PC-9 (cell line): ENCODE results near the gene HS3ST3B1.

Experiments used
- EZH2 ChIP-seq: fragments of 200-600 bp; sonication (generic); IDR thresholded peaks from 2 replicates; pipeline ENCODE4 v1.8.0; 2017; ENCODE audit warnings: antibody characterized with exemption, low read depth
- TF ChIP-seq, protein P1 (sequence below): fragments of 200-600 bp; sonication (generic); conservative IDR thresholded peaks from 2 replicates; pipeline ENCODE4 v1.6.1; 2017; ENCODE audit warnings: mixed run types, antibody characterized with exemption, mild to moderate bottlenecking, moderate library complexity

DNA sequence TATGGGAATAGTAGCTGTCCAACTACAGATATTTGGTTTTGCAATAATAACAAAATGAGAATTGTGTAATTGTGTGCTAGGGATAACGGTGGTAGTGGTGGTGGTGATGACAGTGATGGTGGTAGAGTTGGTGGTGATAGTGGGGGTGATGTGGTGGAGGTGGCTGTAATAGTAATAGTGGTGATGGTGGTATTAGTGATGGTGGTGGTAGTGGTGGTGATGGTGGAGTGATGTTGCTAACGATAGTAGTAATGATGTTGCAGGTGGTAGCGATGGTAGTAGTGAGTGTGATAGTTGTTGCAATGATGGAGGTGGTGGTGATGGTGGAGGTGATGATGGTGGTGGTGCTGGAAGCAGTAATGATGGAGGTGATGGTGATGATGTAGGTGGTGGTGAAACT, 94.4 kb downstream of the HS3ST3B1 start:
- TF ChIP-seq, protein P1, sequence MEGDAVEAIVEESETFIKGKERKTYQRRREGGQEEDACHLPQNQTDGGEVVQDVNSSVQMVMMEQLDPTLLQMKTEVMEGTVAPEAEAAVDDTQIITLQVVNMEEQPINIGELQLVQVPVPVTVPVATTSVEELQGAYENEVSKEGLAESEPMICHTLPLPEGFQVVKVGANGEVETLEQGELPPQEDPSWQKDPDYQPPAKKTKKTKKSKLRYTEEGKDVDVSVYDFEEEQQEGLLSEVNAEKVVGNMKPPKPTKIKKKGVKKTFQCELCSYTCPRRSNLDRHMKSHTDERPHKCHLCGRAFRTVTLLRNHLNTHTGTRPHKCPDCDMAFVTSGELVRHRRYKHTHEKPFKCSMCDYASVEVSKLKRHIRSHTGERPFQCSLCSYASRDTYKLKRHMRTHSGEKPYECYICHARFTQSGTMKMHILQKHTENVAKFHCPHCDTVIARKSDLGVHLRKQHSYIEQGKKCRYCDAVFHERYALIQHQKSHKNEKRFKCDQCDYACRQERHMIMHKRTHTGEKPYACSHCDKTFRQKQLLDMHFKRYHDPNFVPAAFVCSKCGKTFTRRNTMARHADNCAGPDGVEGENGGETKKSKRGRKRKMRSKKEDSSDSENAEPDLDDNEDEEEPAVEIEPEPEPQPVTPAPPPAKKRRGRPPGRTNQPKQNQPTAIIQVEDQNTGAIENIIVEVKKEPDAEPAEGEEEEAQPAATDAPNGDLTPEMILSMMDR, result no peak
- no peak for TF ChIP-seq EZH2
